Measurements from ENCODE around the gene NSMCE1.
"Not testable (repeated sequence)": the region's sequence is repeated elsewhere in the genome, so short reads cannot be mapped to it uniquely, and the experiment has no call there.

NSMCE1 gene

DNA sequence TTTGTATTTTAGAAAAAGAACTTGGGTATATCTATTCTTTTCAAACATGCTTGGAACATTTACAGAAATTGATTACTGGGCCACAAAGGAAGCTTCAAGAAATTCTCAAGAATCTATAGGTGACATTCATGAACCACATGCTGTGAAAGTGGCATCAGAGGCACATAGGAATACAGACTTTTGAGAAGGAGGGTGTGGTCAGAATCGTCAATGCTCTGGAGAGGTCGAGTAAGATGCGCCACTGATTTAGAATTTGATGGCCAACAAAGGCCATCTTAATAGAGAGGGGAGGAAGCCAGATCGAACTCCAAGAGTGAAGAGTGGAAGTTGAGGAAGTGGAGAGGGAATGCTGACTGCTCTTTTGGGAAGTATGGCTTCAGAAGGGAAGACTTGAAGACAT, 3.5 kb upstream of the NSMCE1 start:
- DNase-seq (ENCODE audit: low read depth, low spot score) = no peak

DNA sequence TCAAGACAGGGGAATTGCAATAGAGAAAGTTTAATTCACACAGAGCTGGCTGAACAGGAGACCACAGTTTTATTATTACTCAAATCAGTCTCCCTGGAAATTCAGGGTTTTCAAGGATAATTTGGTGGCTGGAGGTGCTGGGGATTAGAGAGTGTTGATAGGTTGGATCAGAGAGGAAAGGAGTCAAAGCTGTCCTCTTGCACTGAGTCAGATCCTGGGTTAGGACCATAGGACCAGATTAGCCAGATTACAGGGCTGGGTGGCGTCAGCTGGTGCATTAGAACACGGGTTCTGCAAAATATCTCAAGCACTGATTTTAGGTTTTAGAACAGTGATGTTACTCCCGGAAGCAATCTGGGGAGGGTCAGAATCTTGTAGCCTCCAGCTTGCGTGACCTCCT, 1.8 kb upstream of the NSMCE1 start:
- no peak for DNase-seq (ENCODE audit: low read depth, low spot score)

GRCh38 chr16:27269300-27270150, 953 bp upstream of the NSMCE1 start:
- DNase-seq (ENCODE audit: low read depth, low spot score) = no peak

DNA sequence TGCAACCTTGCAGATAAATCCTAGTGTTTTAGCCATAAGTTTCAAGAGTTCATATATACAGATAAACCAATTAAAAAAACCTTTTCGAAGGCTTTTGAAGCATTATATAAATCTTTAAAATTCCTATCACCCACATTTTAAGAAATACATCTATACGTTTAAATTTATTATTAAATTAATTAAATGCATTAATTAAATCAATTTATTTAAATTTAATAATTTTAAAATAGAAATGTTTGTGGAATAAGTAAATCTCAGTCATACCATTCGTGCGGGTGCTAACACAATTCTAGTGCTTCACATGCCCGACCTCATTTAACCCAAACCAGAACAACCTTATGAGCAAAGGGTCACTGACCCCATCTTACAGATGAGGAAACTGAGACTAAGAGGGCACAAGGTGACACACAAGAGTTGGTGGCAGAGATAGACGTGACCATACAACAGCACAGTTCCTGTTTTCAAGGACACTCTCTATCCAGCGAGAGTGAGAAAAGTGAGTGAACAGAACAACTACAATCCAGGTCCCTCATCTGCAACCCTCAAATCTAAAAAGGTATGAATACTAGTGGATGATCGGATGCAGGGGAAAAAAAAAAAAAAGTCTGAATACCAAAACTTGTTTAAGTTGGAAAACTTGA, 1.4 kb downstream of the NSMCE1 start:
- DNase-seq (ENCODE audit: low read depth, low spot score) = no peak

GRCh38 chr16:27265982-27266381, 2.6 kb downstream of the NSMCE1 start:
- no peak for DNase-seq (ENCODE audit: low read depth, low spot score)

GRCh38 chr16:27264151-27264550, 4.4 kb downstream of the NSMCE1 start:
- DNase-seq (ENCODE audit: low read depth, low spot score) = no peak

- DNase-seq (ENCODE audit: low read depth, low spot score) = not testable (repeated sequence)
These were observed 5.6 kb downstream of the NSMCE1 start for GRCh38 chr16:27262904-27263423.

- no peak for DNase-seq (ENCODE audit: low read depth, low spot score)
These were observed 8.9 kb downstream of the NSMCE1 start for GRCh38 chr16:27259710-27260109.

DNA sequence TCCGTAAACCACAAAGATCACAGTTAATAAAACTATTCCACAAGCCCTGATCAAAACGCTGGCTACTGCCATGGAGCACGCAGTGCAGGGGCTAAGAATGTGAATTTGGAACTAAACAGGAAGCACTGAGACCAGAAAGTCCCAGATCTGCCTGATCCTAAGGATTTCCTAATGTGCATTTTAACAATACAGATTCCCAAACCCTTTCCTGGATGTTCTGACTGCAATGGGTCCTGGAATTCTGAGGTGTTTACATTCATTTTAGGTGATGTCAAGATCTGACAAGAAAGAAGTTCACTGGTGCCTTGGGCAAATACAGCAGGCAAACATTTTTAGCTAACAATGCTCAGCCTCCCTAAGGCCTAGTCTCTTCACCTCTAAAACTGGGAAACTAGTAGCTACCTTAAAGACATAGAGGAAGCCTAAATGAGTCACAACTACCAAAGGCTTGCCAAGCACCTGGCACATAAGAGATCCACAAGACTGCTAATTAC, 10.3 kb downstream of the NSMCE1 start:
- no peak for DNase-seq (ENCODE audit: low read depth, low spot score)

DNA sequence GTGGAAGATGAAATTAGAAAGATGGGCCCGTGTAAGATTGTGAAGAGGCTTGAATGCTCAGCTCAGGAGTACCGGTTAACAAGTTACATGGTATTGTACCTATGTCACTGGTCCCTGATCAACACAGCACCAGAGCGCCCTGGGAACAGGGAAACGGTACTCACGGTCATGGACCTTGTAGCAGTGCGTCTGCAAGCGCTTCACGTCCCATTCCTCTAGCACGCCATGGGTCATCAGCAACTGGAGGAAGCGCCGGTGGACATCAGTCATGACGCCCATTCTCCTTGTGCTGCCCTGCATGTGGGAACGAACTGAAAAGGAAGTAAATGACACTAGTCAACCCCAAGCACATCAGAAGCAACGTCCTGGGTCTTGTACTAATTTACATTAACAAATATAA, 11.3 kb downstream of the NSMCE1 start:
- DNase-seq (ENCODE audit: low read depth, low spot score) = no peak

- no peak for DNase-seq (ENCODE audit: low read depth, low spot score)
These were observed 11.7 kb downstream of the NSMCE1 start for GRCh38 chr16:27256861-27257260.

DNA sequence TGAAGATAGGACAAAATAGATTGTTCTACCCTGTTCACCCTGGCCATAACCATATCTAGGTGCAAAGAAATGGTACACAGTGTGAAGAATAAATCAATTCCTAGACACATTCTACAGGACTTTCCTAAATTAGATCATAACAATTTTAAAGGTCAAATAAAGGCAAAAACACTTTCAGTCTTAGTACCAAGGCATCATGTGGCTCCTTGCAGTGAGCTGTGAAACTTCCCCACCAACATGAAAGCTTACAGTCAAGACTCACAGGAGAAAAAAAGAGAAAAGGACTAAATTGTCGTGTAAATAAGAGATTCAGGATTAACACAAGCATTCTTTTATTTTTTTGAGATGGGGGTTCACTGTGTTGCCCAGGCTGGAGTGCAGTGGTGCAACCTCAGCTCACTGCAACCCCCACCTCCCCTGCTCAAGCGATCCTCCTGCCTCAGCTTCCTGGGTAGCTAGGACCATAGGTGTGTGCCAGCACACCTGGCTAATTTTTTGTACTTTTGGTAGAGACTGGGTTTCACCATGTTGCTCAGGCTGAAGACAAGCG, 14.2 kb downstream of the NSMCE1 start:
- DNase-seq (ENCODE audit: low read depth, low spot score) = no peak

DNA sequence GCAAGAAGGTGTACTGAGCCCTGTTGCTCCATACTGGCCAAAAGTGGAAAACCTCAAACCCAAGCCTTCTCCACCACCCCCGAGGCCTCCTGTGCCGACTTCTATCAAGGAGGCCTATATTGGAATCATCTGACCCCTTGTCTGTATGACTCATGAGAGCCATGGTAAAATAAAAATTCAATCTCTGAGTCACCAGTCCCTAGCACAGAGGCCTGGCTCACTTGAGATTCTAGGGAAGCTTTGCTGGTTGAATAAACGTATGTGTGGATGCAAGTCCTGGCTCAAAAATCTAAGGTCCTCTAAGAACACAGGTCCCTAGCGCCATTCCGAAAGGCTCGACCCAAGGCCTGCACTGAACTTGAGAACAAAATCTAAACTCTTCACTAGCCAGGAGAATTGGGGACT, 15.0 kb downstream of the NSMCE1 start:
- no peak for DNase-seq (ENCODE audit: low read depth, low spot score)

GRCh38 chr16:27252206-27252585, 16.4 kb downstream of the NSMCE1 start:
- DNase-seq (ENCODE audit: low read depth, low spot score) = no peak

DNA sequence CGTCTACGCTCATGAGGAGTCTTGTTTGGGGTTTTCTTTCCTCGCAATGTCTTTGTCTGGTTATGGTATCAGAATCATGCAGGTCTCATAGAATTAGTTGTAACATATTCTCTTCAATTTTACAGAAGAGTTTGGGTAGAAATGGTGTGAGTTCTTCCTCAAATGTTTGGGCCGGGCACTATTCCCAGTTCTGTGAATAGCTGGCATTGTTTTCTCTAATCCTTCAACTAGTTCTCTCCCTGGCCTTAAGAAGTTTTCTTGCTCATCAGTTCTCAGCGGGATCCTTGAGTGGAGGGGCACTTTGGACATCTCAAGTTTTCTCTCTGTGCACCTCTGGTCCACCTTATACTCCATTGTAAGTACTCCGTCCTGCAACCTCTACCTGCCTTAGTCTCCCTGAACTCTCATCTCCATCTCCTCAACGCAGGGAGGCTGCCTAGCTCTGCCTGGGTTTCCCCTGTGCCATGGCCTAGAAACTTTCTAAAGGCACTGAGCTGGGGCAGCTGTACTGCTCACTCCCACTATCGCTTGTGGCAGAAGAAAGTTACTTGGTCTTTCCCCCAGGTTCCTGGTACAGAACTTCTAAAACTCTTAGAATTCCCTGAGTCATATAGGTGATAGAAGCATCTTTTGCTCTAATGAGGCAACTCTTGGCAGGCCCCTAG, 16.9 kb downstream of the NSMCE1 start:
- no peak for DNase-seq (ENCODE audit: low read depth, low spot score)

DNA sequence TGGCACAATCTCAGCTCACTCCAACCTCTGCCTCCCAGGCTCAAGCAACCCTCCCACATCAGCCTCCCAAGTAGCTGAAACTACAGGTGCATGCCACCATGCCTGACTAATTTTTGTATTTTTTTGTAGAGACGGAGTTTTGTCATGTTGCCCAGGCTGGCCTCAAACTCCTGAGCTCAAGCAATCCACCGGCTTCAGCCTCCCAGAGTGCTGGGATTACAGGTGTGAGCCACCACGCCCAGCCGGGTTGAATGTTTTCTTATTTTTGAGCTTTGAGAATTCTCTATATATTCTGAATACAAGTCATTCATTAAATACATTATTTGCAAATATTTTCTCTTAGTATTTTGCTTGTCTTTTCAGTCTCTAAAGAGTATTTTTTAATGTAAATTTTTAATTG, 19.7 kb downstream of the NSMCE1 start:
- not testable (repeated sequence) for DNase-seq (ENCODE audit: low read depth, low spot score)

- no peak for DNase-seq (ENCODE audit: low read depth, low spot score)
These were observed 20.5 kb downstream of the NSMCE1 start for GRCh38 chr16:27248036-27248435.

DNA sequence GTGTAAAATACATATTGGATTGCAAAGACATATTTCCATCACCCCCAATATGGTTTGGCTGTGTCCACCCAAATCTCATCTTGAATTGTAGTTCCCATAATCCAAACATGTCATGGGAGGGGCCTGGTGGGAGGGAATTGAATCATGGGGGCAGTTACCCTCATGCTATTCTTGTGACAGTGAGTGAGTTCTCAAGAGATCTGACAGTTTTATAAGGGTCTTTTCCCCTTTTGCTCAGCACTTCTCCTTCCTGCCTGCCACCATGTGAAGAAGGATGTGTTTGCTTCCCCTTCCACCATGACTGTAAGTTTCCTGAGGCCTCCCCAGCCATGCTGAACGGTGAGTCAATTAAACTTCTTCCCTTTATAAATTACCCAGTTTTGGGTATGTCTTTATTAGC, 21.5 kb downstream of the NSMCE1 start:
- not testable (repeated sequence) for DNase-seq (ENCODE audit: low read depth, low spot score)

DNA sequence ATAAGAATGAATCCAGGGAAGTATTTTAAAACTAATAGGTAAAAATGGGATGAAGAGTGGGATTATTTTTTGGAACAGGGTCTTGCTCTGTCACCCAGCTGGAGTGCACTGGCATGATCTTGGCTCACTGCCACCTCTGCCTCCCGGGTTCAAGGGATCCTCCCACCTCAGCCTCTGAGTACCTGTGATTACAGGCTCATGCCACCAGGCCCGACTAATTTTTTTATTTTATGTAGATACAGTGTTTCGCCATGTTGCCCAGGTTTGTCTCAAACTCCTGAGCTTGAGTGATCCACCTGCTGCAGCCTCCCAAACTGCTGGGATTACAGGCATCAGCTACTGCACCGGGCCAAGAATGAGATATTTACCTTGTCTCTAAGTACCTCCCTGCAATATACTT, 22.1 kb downstream of the NSMCE1 start:
- no peak for DNase-seq (ENCODE audit: low read depth, low spot score)

GRCh38 chr16:27245276-27246172, 23.0 kb downstream of the NSMCE1 start:
- peak; percentile 47 for DNase-seq (ENCODE audit: low read depth, low spot score)

- DNase-seq (ENCODE audit: low read depth, low spot score) = no peak
These were observed 24.2 kb downstream of the NSMCE1 start for GRCh38 chr16:27244363-27244755.

Measured in brain pericyte (primary cell).